Measurements from ENCODE around the gene STK39.

Gene STK39

DNA sequence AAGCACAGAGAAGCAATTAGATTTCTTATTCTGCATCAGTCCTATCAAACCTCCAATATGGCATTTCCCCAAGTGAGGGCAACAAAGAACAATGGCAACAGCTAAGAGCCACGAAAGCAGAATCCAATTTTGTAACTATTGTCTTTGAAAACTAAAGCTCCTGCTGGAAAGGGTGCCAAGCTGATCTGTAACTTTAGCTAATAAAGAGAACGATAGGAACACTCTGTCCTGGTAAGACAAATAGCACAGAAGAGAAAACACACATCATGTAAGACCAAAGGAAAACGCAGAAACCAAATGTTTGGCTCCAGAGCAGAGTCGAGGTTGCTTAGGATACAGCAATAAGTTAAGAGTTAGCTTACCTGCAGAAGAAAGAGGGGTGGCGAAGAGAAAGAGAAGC, 160.5 kb downstream of the STK39 start:
- no peak overlapping the region for H3K27ac ChIP-seq (replicated peaks)
- no peak for DNase-seq (ENCODE audit: low read depth in 1 of 2, low spot score in 1 of 2)
- no peak overlapping the region for H3K4me3 ChIP-seq (replicated peaks; ENCODE audit: insufficient read depth, low read length)
- no peaks in the 10 kb centered on the region for H3K27me3 ChIP-seq (ENCODE audit: insufficient read depth, poor library complexity, severe bottlenecking)
- TF ChIP-seq GABPA (IDR thresholded peaks at IDR 0.05; ENCODE audit: low read depth) (no peak), CTCF (IDR thresholded peaks at IDR 0.05; ENCODE audit: insufficient read depth, low read length) (no peak), REST (IDR thresholded peaks at IDR 0.05; ENCODE audit: insufficient replicate concordance, low read depth) (no peak), POLR2AphosphoS5 (IDR thresholded peaks at IDR 0.05; ENCODE audit: low read depth) (no peak), SPI1 (IDR thresholded peaks at IDR 0.05; ENCODE audit: borderline replicate concordance, low read depth) (no peak)

- DNase-seq (ENCODE audit: low read depth in 1 of 2, low spot score in 1 of 2), result no peak
- H3K27ac ChIP-seq (replicated peaks), result no peak overlapping the region
Observed at GRCh38 chr2:168085801-168086361, 161.5 kb downstream of the STK39 start.

More at GRCh38 chr2:168085801-168086361, 161.5 kb downstream of the STK39 start:
- H3K4me3 ChIP-seq (replicated peaks; ENCODE audit: insufficient read depth, low read length), result no peak overlapping the region
- TF ChIP-seq POLR2AphosphoS5 (IDR thresholded peaks at IDR 0.05; ENCODE audit: low read depth), result no peak
- no peak for TF ChIP-seq GABPA (IDR thresholded peaks at IDR 0.05; ENCODE audit: low read depth)
- no peak for TF ChIP-seq REST (IDR thresholded peaks at IDR 0.05; ENCODE audit: insufficient replicate concordance, low read depth)
- TF ChIP-seq SPI1 (IDR thresholded peaks at IDR 0.05; ENCODE audit: borderline replicate concordance, low read depth), result no peak
- TF ChIP-seq CTCF (IDR thresholded peaks at IDR 0.05; ENCODE audit: insufficient read depth, low read length), result no peak
- no peaks in the 10 kb centered on the region for H3K27me3 ChIP-seq (ENCODE audit: insufficient read depth, poor library complexity, severe bottlenecking)

All from HL-60 (cell line).